Urinary bladder (tissue), 4 donors: Measurements from ENCODE around the gene APP. TPM values are rescaled to one million over a fixed set of nuclear protein-coding genes. Genes with fewer than 3 reads are reported as not detected.

ENCODE experiments used
- DNase-seq: peaks from one replicate; pipeline ENCODE4 v3.0.0-alpha.2; 2015; ENCODE audit errors: extremely low spot score
- H3K27ac ChIP-seq: one replicate; pipeline ENCODE4 v1.5.1; 2013; ENCODE audit warnings: low read depth, mild to moderate bottlenecking, moderate library complexity
- H3K36me3 ChIP-seq: one replicate; pipeline ENCODE4 v1.6.1; 2013; ENCODE audit warnings: mild to moderate bottlenecking, moderate library complexity; ENCODE audit not compliant: insufficient read depth
- H3K4me1 ChIP-seq: one replicate; pipeline ENCODE4 v1.6.1; 2013; ENCODE audit warnings: mild to moderate bottlenecking, moderate library complexity; ENCODE audit not compliant: insufficient read depth
- H3K4me3 ChIP-seq: one replicate; pipeline ENCODE4 v1.5.1; 2013; ENCODE audit warnings: low read depth, low read length
- WGBS: extraction: QIAGEN DNeasy Blood & Tissue Kit; methylation state at CpG from one replicate; pipeline ENCODE4 v1.1.7; 2013; 5-methylcytosine and 5-hydroxymethylcytosine counted together
- polyA plus RNA-seq: library from polyadenylated mRNA; stranded (reverse); fragments of 200-250 nt; gene quantifications from one replicate; pipeline ENCODE4 v1.2.3, GENCODE V29; 2013
- total RNA-seq: library from RNA; depleted of rRNA; stranded (reverse); fragments of >200 nt; gene quantifications from one replicate; pipeline ENCODE4 v1.2.3, GENCODE V29; 2014
- donor health status: healthy with polysubstance abuse.
- donor health status: healthy.

APP gene
- total and polyA plus RNA-seq, 2 donors: 269 to 469 TPM

- no peak for DNase-seq
- H3K4me1 ChIP-seq: no peaks in the 10 kb centered on the region
These were observed 181.8 kb downstream of the APP start for GRCh38 chr21:25988738-25989137.

GRCh38 chr21:25987531-25987930 is 183.0 kb downstream of the APP start:
- H3K4me1 ChIP-seq: no peaks in the 10 kb centered on the region
- no peak overlapping the region for H3K4me3 ChIP-seq
- H3K27ac ChIP-seq: no peak overlapping the region
- H3K36me3 ChIP-seq: peaks cover 3% of the 10 kb centered on the region
- WGBS: 97% methylated on average over 2 of the region's 2 CpGs
- no peak for DNase-seq

More at GRCh38 chr21:25988738-25989137, 181.8 kb downstream of the APP start:
- Histone ChIP-seq H3K4me3 (no peak overlapping the region), H3K27ac (no peak overlapping the region), H3K36me3 (peaks cover 5% of the 10 kb centered on the region)
- 93% methylated on average over 7 of the region's 7 CpGs for WGBS

- WGBS: 45% methylated on average over 2 of the region's 2 CpGs
- DNase-seq: no peak
- H3K4me3 ChIP-seq: no peak overlapping the region
These were observed 183.6 kb downstream of the APP start for GRCh38 chr21:25986928-25987327.

GRCh38 chr21:25985990-25986389 is 184.6 kb downstream of the APP start:
- peaks cover 3% of the 10 kb centered on the region for H3K36me3 ChIP-seq
- no peak for DNase-seq
- no peak overlapping the region for H3K27ac ChIP-seq
- 84% methylated on average over 3 of the region's 3 CpGs for WGBS
- no peaks in the 10 kb centered on the region for H3K4me1 ChIP-seq
- no peak overlapping the region for H3K4me3 ChIP-seq

More at GRCh38 chr21:25986928-25987327, 183.6 kb downstream of the APP start:
- Histone ChIP-seq H3K36me3 (peaks cover 3% of the 10 kb centered on the region), H3K4me1 (no peaks in the 10 kb centered on the region), H3K27ac (no peak overlapping the region)

- H3K36me3 ChIP-seq: peaks cover 3% of the 10 kb centered on the region
- no peak for DNase-seq
- no peak overlapping the region for H3K4me3 ChIP-seq
- no peaks in the 10 kb centered on the region for H3K4me1 ChIP-seq
- H3K27ac ChIP-seq: no peak overlapping the region
- 77% methylated on average over 1 of the region's 1 CpG for WGBS
These were observed 186.0 kb downstream of the APP start for GRCh38 chr21:25984538-25984937.

- 50% methylated on average over 3 of the region's 3 CpGs for WGBS
- no peaks in the 10 kb centered on the region for H3K4me1 ChIP-seq
- H3K36me3 ChIP-seq: peaks cover under 1% of the 10 kb centered on the region
- no peak for DNase-seq
- no peak overlapping the region for H3K4me3 ChIP-seq
- no peak overlapping the region for H3K27ac ChIP-seq
These were observed 186.8 kb downstream of the APP start for GRCh38 chr21:25983745-25984144.

GRCh38 chr21:25980710-25981109 is 189.9 kb downstream of the APP start:
- WGBS: 95% methylated on average over 3 of the region's 3 CpGs
- Histone ChIP-seq H3K4me3 (no peak overlapping the region), H3K27ac (no peak overlapping the region), H3K4me1 (no peaks in the 10 kb centered on the region), H3K36me3 (no peaks in the 10 kb centered on the region)
- no peak for DNase-seq

- H3K36me3 ChIP-seq: no peaks in the 10 kb centered on the region
- H3K4me1 ChIP-seq: no peaks in the 10 kb centered on the region
- H3K27ac ChIP-seq: no peak overlapping the region
- no peak for DNase-seq
- H3K4me3 ChIP-seq: no peak overlapping the region
- 82% methylated on average over 9 of the region's 9 CpGs for WGBS
These were observed 190.5 kb downstream of the APP start for GRCh38 chr21:25979845-25980616.

- H3K27ac ChIP-seq: no peak overlapping the region
- no peak for DNase-seq
- H3K4me3 ChIP-seq: no peak overlapping the region
- H3K36me3 ChIP-seq: no peaks in the 10 kb centered on the region
- no peaks in the 10 kb centered on the region for H3K4me1 ChIP-seq
These were observed 193.4 kb downstream of the APP start for GRCh38 chr21:25977068-25977611.

- Histone ChIP-seq H3K4me3 (no peak overlapping the region), H3K4me1 (no peaks in the 10 kb centered on the region), H3K36me3 (no peaks in the 10 kb centered on the region), H3K27ac (no peak overlapping the region)
- no peak for DNase-seq
- WGBS: 94% methylated on average over 8 of the region's 8 CpGs
These were observed 195.6 kb downstream of the APP start for GRCh38 chr21:25974964-25975363.

- Histone ChIP-seq H3K36me3 (no peaks in the 10 kb centered on the region), H3K4me1 (no peaks in the 10 kb centered on the region)
- 45% methylated on average over 15 of the region's 15 CpGs for WGBS
These were observed 200.2 kb downstream of the APP start for GRCh38 chr21:25970254-25970930.

GRCh38 chr21:25967901-25968438 is 202.6 kb downstream of the APP start:
- 96% methylated on average over 4 of the region's 4 CpGs for WGBS
- no peak overlapping the region for H3K4me3 ChIP-seq
- no peaks in the 10 kb centered on the region for H3K36me3 ChIP-seq

More at GRCh38 chr21:25970254-25970930, 200.2 kb downstream of the APP start:
- DNase-seq: no peak
- no peak overlapping the region for H3K4me3 ChIP-seq
- no peak overlapping the region for H3K27ac ChIP-seq

GRCh38 chr21:25967181-25967900 is 203.2 kb downstream of the APP start:
- H3K27ac ChIP-seq: peak overlapping the region; percentile 23
- no peaks in the 10 kb centered on the region for H3K36me3 ChIP-seq
- no peak for DNase-seq
- H3K4me3 ChIP-seq: no peak overlapping the region
- no peaks in the 10 kb centered on the region for H3K4me1 ChIP-seq
- 47% methylated on average over 4 of the region's 4 CpGs for WGBS

More at GRCh38 chr21:25967901-25968438, 202.6 kb downstream of the APP start:
- H3K27ac ChIP-seq: peak overlapping the region; percentile 23
- DNase-seq: no peak
- no peaks in the 10 kb centered on the region for H3K4me1 ChIP-seq
